GM12865 (cell line): ENCODE data around the gene CTNNA3.
A peak's percentile ranks its signal among the peaks of the same experiment; 100 is the strongest.

ENCODE experiments used
- DNase-seq: peaks from one replicate; pipeline ENCODE4 v3.0.0; 2010; ENCODE audit warnings: low read depth
- H3K4me3 ChIP-seq: 2 replicates; pipeline ENCODE4 v1.5.1; 2011; ENCODE audit warnings: mild to moderate bottlenecking, low read depth, low read length, control low read depth
- CTCF ChIP-seq: IDR thresholded peaks from 2 replicates; pipeline ENCODE4 v1.5.1; 2011; ENCODE audit warnings: low read length, control low read depth, low read depth, inconsistent platforms; ENCODE audit not compliant: insufficient read depth; ENCODE audit errors: missing control alignments

Gene CTNNA3

GRCh38 chr10:66928776-66929175, 767.2 kb downstream of the CTNNA3 start:
- DNase-seq, result no peak
- no peak overlapping the region for H3K4me3 ChIP-seq
- TF ChIP-seq CTCF, result no peak

- no peak overlapping the region for H3K4me3 ChIP-seq
- TF ChIP-seq CTCF, result no peak
- no peak for DNase-seq
These were observed 767.8 kb downstream of the CTNNA3 start for GRCh38 chr10:66927971-66928770.

GRCh38 chr10:66927251-66927935, 768.6 kb downstream of the CTNNA3 start:
- TF ChIP-seq CTCF, result no peak
- H3K4me3 ChIP-seq, result no peak overlapping the region
- DNase-seq, result no peak

GRCh38 chr10:66926841-66927240, 769.2 kb downstream of the CTNNA3 start:
- DNase-seq, result no peak
- no peak overlapping the region for H3K4me3 ChIP-seq
- TF ChIP-seq CTCF, result no peak

GRCh38 chr10:66925896-66926715, 769.9 kb downstream of the CTNNA3 start, which contains the start of gene LRRTM3:
LRRTM3 (plus strand) TSS chr10:66926036.
- no peak within 1 kb of the TSS for H3K4me3 ChIP-seq
- peak; percentile 70 for TF ChIP-seq CTCF

GRCh38 chr10:66925373-66925772, 770.6 kb downstream of the CTNNA3 start:
- no peak for TF ChIP-seq CTCF
- no peak for DNase-seq
- no peak overlapping the region for H3K4me3 ChIP-seq

More at GRCh38 chr10:66925896-66926715, 769.9 kb downstream of the CTNNA3 start, which contains the start of gene LRRTM3:
- peak; percentile 80 for DNase-seq
